GM12891 (cell line): ENCODE measurements around the gene ZNF646.

Experiments used
- DNase-seq: peaks from one replicate; pipeline ENCODE4 v3.0.0; 2011; ENCODE audit warnings: low spot score; ENCODE audit not compliant: insufficient read length
- FAIRE-seq: peaks from 2 replicates; lab custom pipeline; 2011; peaks lifted over from hg19 to GRCh38; lab: Jason Lieb, UNC
- PAX5 ChIP-seq: IDR thresholded peaks from 2 replicates; pipeline ENCODE4 v1.6.1; 2011; ENCODE audit warnings: low read length, moderate library complexity, mild to moderate bottlenecking; ENCODE audit not compliant: insufficient read depth, severe bottlenecking
- POLR2A ChIP-seq: IDR thresholded peaks from 2 replicates; pipeline ENCODE4 v1.6.1; 2011; ENCODE audit warnings: low read depth, low read length, control low read depth
- POLR2AphosphoS5 ChIP-seq: IDR thresholded peaks from 2 replicates; pipeline ENCODE4 v1.6.1; 2011; ENCODE audit warnings: low read depth, low read length, control low read depth
- POU2F2 ChIP-seq: IDR thresholded peaks from 2 replicates; pipeline ENCODE4 v1.6.1; 2011; ENCODE audit warnings: low read depth, mild to moderate bottlenecking, control low read depth, low read length, moderate library complexity
- SPI1 ChIP-seq: IDR thresholded peaks from 2 replicates; pipeline ENCODE4 v1.6.1; 2011; ENCODE audit warnings: low read depth, low read length, control low read depth
- TAF1 ChIP-seq: IDR thresholded peaks from 2 replicates; pipeline ENCODE4 v1.6.1; 2011; ENCODE audit warnings: low read depth, low read length, control low read depth

The ZNF646 gene

GRCh38 chr16:31113121-31114120 lies 39.2 kb downstream of the ZNF646 start:
- FAIRE-seq (no peak), DNase-seq (no peak)
- TF ChIP-seq POLR2A (no peak), TAF1 (no peak)

DNA sequence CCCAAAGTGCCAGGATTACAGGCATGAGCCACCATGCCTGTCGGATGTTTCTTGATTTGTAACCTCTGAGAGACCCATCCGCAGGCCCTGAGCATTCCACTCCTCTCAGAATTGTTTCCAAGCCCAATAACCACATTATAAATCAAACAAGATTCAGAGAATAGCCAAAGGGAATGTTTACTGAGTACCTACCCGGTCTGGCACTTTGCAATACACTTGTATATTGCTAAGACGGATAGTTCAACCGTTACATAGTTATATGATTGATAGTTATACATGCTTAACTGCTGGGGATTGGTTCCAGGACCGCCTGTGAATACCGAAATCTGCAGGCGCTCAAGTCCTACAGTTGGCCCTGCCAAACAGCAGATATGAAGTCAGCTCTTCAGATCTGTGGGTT lies 40.2 kb downstream of the ZNF646 start:
- FAIRE-seq (no peak), DNase-seq (no peak)
- TF ChIP-seq POLR2A: no peak
- no peak for TF ChIP-seq PAX5
- no peak for TF ChIP-seq SPI1
- TF ChIP-seq TAF1: no peak
- TF ChIP-seq POLR2AphosphoS5: no peak
- TF ChIP-seq POU2F2: no peak

DNA sequence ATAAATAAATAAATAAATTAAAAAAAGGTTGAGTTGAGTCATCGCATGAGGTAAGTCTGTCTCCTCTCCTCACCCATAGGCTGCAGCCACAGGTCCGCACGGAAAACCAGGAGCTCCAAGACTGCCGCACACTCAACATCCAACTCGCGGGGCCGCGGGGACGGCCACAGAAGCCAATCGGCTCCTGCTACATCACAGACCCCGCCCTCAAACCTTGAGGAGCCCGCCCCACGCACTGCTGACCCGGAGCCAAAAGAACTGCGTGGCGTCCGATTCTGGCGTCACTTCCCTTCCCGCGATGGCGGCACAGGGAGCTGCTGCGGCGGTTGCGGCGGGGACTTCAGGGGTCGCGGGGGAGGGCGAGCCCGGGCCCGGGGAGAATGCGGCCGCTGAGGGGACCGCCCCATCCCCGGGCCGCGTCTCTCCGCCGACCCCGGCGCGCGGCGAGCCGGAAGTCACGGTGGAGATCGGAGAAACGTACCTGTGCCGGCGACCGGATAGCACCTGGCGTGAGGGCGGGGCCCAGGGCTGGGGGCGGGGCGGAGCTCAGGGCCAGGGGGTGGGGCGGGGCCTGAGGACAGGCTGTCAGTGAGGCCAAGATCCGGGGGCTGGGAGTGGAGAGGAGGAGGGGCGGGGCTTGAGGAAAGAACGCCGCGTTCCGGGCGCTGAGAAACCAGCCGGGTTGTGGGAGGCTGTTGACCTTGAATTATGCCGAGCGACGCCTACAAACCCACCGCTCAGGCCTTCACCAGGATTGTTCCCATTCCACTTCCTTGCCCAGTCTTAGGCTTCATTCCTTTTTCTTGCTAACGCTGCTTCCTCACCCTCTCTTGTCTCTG lies 43.4 kb downstream of the ZNF646 start, which contains the start of gene KAT8:
TSS of gene KAT8 (plus strand) at position 281 of the 839 bp plus-strand sequence. CDS start at position 299, 18 bp downstream.
- FAIRE-seq: peak; percentile 97
- TF ChIP-seq POLR2AphosphoS5: peak; percentile 82
- peak; percentile 63; the same call in 1 of the 2 replicates for TF ChIP-seq POU2F2
- no peak for TF ChIP-seq PAX5
- TF ChIP-seq TAF1: peak; percentile 83
- TF ChIP-seq POLR2A: peak; percentile 88
- peak; percentile 40; the same call in 1 of the 2 replicates for TF ChIP-seq SPI1
- peak; percentile 98 for DNase-seq

DNA sequence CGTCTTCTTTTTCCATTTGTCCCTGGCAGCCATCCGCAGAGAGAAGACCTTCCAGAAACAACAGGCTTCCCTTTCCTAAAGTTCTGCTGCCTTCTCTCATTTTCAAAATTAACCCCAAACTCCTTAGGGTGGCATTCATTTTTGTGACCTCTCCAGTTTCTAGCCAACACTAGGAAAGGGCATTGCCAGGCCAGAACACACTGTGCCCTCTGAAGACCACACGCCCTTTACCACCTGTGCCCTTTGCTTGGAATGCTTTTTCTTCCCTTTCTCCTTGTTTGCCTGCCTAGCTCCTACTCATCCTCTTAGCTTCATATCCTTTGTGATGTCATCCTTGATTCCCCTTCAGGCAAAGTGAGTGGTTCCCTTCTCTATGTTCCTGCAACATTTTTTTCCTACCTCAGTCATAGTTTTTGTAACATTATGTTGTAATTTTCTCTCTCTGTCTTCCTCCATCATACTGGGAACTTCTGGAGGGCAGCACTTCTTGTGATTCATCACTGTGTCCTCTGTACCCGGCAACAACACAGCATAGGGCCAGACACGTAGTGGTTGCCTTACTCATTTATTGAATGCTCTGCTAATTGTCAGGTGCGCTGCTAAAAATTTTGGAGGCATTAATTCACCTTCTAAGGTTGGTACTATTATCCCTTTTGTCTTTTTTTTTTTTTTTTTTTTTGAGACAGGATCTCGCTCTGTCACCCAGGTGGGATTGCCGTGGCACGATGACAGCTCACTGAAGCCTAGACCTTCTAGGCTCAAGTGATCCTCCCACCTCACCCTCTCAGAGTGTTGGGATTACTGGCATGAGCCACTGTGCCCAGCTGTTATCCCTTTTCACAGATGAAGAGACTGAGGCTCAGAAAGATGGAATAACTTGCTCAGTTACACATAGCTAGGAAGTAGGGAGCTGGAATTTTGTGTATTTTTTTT lies 44.3 kb downstream of the ZNF646 start:
- TF ChIP-seq SPI1: no peak
- TF ChIP-seq POU2F2: no peak
- no peak for TF ChIP-seq TAF1
- DNase-seq (no peak), FAIRE-seq (no peak)

GRCh38 chr16:31120129-31120528 lies 45.9 kb downstream of the ZNF646 start:
- FAIRE-seq: no peak

GRCh38 chr16:31125844-31126243 lies 51.6 kb downstream of the ZNF646 start:
- no peak for TF ChIP-seq POLR2A
- FAIRE-seq (no peak), DNase-seq (no peak)

More at GRCh38 chr16:31120129-31120528, 45.9 kb downstream of the ZNF646 start:
- TF ChIP-seq POU2F2 (no peak), POLR2A (no peak), POLR2AphosphoS5 (no peak), PAX5 (no peak), TAF1 (no peak), SPI1 (no peak)
- no peak for DNase-seq

DNA sequence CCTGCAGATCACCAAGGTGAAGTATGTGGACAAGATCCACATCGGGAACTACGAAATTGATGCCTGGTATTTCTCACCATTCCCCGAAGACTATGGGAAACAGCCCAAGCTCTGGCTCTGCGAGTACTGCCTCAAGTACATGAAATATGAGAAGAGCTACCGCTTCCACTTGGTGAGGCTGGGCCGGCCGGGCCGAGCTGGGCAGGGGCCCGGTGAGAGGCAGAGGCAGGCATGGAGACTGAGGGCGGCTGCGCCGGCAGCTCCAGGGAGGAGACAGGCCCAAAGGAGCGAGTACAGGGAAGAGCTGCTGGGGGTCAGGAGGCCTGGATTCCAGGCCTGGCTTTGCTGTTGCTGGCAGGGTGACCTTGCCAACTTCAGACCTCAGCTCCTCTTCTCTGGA lies 53.0 kb downstream of the ZNF646 start:
- TF ChIP-seq PAX5: no peak
- TF ChIP-seq POU2F2: no peak
- TF ChIP-seq POLR2AphosphoS5: no peak
- TF ChIP-seq POLR2A: no peak
- no peak for TF ChIP-seq TAF1
- no peak for TF ChIP-seq SPI1
- FAIRE-seq: no peak
- no peak for DNase-seq

DNA sequence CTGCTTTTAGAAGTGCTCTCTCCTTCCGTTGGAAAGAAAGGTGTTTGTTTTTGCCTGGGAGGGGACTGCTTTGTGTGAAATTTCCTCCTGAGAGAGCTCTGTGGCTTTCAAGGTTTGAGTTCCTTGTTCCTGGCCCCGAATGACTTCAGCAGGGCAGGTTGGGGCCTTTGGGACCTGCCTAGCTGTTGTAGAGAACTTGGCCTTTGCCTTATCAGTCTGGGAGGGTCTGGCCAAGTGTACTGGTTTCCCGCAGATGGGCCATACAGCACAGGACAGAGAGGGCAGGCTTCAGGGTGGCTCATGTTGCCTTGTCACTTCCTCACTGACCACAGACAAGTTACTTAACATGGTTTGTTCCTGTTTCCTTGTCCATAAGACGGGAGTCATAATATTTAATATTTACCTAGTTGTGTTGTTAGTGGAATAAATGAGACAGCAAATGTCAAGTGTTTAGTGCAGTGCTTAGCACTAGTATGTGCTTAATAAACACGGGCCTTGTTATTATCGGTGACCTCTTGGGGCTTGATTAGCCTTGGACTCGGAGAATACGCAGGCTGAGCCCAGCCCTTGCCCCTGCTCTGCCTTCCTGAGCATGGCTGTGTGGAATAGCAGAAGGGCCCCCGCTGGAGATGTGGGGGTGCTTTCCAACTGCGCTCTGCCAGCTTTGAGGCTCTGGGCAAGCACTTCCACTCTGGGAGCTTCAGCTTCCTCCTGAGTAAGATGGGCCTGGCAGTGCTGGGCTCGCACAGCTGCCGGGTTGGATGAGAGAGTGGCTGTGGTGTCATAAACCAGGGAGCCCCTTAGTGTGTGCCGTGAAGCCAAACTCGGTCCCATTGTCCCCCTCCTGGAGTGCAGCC lies 54.7 kb downstream of the ZNF646 start:
- no peak for TF ChIP-seq PAX5
- no peak for TF ChIP-seq TAF1
- no peak for TF ChIP-seq POLR2AphosphoS5
- no peak for TF ChIP-seq POLR2A
- TF ChIP-seq POU2F2: no peak
- no peak for TF ChIP-seq SPI1
- FAIRE-seq: no peak
- DNase-seq: no peak
